BJ (cell line): Measurements from ENCODE around the gene ADAMTS12. TPM values are rescaled to one million over a fixed set of nuclear protein-coding genes. Genes with fewer than 3 reads are reported as not detected.

Source experiments
- CTCF ChIA-PET: fragments of 350-600 bp; formaldehyde crosslinking; extraction: SDS; loops from one replicate; lab custom pipeline; 2021; ENCODE audit warnings: antibody characterized with exemption, inconsistent platforms; lab: Yijun Ruan, JAX
- POLR2A ChIA-PET: fragments of 300-600 bp; sonication (Branson Sonifier 250); formaldehyde crosslinking; extraction: SDS; loops from one replicate; lab custom pipeline; 2021; ENCODE audit warnings: antibody characterized with exemption; lab: Charles Lee
- DNase-seq: peaks from one replicate; pipeline ENCODE4 v3.0.0-alpha.2; 2011; ENCODE audit warnings: low read depth
- H3K27me3 ChIP-seq: 2 replicates; pipeline ENCODE4 v1.6.0; 2011; ENCODE audit warnings: low read length; ENCODE audit not compliant: control insufficient read depth, insufficient read depth
- H3K36me3 ChIP-seq: 2 replicates; pipeline ENCODE4 v1.5.1; 2011; ENCODE audit warnings: low read length; ENCODE audit not compliant: control insufficient read depth, insufficient read depth
- H3K4me3 ChIP-seq: 2 replicates; pipeline ENCODE4 v1.5.1; 2011; ENCODE audit warnings: low read depth, mild to moderate bottlenecking, control low read depth, low read length
- CTCF ChIP-seq: IDR thresholded peaks from 2 replicates; pipeline ENCODE4 v1.5.1; 2011; ENCODE audit warnings: low read depth, mild to moderate bottlenecking, control low read depth, inconsistent platforms, low read length, moderate library complexity; ENCODE audit not compliant: insufficient read depth
- polyA plus RNA-seq: library from polyadenylated mRNA; depleted of rRNA; stranded (reverse); fragments of >200 nt; gene quantifications from 2 replicates; pipeline ENCODE4 v1.2.3, GENCODE V29; 2011

ADAMTS12 gene
- polyA plus RNA-seq, 1 experiment: 25.6 TPM

DNA sequence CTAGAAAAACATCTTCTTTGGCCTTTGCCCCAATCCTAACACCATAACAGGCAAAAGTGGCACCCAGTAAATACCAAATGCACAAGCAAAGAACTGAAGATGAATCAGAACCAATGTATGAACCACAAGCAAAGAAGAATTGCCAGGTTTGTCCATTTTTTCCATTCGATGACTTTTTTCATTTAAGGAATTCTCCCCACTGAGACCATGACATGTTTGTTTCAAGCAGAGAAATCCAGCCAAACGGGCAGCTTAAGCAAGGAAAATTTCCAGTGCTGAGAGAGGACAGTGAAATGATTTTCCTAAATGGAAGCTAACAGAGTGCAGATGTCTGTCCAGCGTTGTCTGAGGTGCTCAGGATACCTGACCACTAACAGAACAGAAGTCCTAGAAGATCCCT is 203.7 kb downstream of the ADAMTS12 start:
- Histone ChIP-seq H3K36me3 (no peaks in the 10 kb centered on the region), H3K4me3 (no peak overlapping the region), H3K27me3 (no peaks in the 10 kb centered on the region)
- TF ChIP-seq CTCF: no peak
- CTCF ChIA-PET: interaction anchor here (1.0 to 1.2 kb wide), 2 partner anchors 15 to 32 kb away, joined by 3 read pairs; no protein-coding TSS in a partner anchor
- no peak for DNase-seq
- POLR2A ChIA-PET: no interaction called here

- Histone ChIP-seq H3K27me3 (no peaks in the 10 kb centered on the region), H3K4me3 (no peak overlapping the region), H3K36me3 (no peaks in the 10 kb centered on the region)
- POLR2A ChIA-PET: no interaction called here
- TF ChIP-seq CTCF: no peak
- CTCF ChIA-PET: no interaction called here
- no peak for DNase-seq
These were observed 205.7 kb downstream of the ADAMTS12 start for GRCh38 chr5:33685873-33686755.

DNA sequence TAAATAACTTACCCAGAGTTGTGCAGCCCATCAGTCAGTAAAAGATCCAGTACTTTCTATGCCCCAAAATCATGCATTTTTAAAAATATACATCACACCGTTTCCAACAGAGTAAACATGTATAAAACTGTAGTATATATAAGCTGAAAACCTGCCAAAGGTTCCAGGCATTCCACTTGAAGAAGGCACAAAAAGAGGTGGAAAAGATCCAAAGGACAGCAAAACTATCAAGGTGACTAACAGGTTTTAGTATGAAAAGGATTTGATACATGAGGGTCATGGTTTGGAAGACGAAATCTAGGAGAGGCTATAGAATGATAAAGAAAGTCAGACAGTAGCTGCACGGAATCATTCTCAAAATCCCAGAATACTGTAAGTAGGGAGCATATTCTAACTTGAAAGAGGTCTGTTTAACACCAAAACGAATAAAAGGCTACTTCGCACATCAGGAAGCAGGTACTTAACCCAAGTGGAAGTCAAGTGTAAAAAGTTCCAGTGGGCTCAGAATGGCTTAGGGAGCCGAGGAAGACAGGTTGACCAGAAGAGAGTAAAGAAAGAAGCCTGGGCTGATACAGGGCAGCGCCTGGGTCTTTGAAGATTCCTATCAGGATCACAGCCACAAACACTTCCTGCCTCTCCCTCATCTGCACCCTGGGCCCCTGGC is 207.2 kb downstream of the ADAMTS12 start:
- DNase-seq: no peak
- H3K27me3 ChIP-seq: no peaks in the 10 kb centered on the region
- CTCF ChIA-PET: no interaction called here
- no peak overlapping the region for H3K4me3 ChIP-seq
- TF ChIP-seq CTCF: no peak
- H3K36me3 ChIP-seq: no peaks in the 10 kb centered on the region
- POLR2A ChIA-PET: no interaction called here

DNA sequence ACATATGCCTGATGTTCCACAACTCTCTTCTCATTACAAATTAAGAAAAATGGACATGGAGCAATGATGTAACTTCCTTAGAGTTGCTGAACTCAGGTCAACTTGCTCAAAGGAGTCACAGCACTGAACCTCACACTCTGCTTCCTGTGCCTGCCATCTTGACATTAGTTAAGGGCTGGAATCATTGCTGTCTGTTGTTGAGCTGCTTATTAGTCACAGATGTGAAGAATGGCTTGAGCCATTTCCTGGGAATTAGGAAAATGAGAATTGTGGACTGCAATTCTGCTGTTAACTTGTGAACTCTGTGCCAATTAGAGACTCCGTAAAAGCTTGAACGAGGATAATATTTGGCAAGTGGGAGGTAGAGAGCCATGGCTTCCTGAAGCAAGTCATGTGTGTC is 212.0 kb downstream of the ADAMTS12 start:
- DNase-seq: peak; percentile 55
- Histone ChIP-seq H3K36me3 (no peaks in the 10 kb centered on the region), H3K27me3 (no peaks in the 10 kb centered on the region), H3K4me3 (no peak overlapping the region)
- ChIA-PET CTCF (interaction anchor here (0.7 to 1.4 kb wide), 2 partner anchors 9 to 11 kb away, joined by 3 to 4 read pairs; no protein-coding TSS in a partner anchor), POLR2A (no interaction called here)
- TF ChIP-seq CTCF: no peak

GRCh38 chr5:33675958-33676464 is 215.8 kb downstream of the ADAMTS12 start:
- Histone ChIP-seq H3K4me3 (no peak overlapping the region), H3K27me3 (no peaks in the 10 kb centered on the region), H3K36me3 (no peaks in the 10 kb centered on the region)
- no peak for DNase-seq
- ChIA-PET POLR2A (no interaction called here), CTCF (interaction anchor here (1.0 kb wide), 1 partner anchor 16 kb away, joined by 3 read pairs; no protein-coding TSS in a partner anchor)
- TF ChIP-seq CTCF: no peak
